Lower leg skin (tissue), 3 donors: ENCODE data around the gene NHLRC2.

Experiments used
- POLR2A ChIP-seq, 2 donors: fragments of 450-650 bp; IDR thresholded peaks; one replicate each; pipeline ENCODE4 v1.6.1; 2016 to 2017; ENCODE audit warnings: antibody characterized with exemption in 2 of 2, mild to moderate bottlenecking in 1 of 2, moderate library complexity in 1 of 2
- TF ChIP-seq, protein P1 (sequence below), 3 donors: fragments of 450-650 bp; IDR thresholded peaks; one replicate each; pipeline ENCODE4 v1.5.1; 2016; ENCODE audit warnings: antibody characterized with exemption in 3 of 3, mild to moderate bottlenecking in 3 of 3, moderate library complexity in 2 of 3

DNA sequence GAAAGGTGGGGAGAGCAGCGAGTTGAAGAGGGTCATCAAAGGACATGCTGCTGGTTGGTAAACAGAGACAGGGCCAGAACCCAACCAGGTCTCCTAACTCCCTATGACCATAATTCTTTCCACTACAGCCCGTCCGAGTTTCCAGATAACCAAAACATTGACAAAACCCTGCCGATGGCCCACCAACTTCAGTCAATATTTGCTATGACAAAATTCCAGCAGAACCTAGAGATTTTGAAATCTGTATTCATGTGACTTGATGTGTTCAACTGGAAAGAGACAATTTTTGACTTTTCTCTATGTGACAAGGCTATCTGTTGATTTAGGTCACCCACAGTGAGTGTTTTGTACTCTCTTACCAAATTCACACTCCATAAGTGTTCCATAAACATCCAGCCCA, 86.7 kb downstream of the NHLRC2 start:
- TF ChIP-seq, protein P1, sequence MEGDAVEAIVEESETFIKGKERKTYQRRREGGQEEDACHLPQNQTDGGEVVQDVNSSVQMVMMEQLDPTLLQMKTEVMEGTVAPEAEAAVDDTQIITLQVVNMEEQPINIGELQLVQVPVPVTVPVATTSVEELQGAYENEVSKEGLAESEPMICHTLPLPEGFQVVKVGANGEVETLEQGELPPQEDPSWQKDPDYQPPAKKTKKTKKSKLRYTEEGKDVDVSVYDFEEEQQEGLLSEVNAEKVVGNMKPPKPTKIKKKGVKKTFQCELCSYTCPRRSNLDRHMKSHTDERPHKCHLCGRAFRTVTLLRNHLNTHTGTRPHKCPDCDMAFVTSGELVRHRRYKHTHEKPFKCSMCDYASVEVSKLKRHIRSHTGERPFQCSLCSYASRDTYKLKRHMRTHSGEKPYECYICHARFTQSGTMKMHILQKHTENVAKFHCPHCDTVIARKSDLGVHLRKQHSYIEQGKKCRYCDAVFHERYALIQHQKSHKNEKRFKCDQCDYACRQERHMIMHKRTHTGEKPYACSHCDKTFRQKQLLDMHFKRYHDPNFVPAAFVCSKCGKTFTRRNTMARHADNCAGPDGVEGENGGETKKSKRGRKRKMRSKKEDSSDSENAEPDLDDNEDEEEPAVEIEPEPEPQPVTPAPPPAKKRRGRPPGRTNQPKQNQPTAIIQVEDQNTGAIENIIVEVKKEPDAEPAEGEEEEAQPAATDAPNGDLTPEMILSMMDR (IDR thresholded peaks at IDR 0.05) = no peak
- no peak for TF ChIP-seq POLR2A (IDR thresholded peaks at IDR 0.05)
